CD4-positive, alpha-beta T cell treated with Interleukin-17A for 4 hours (primary cell): ENCODE measurements around the gene ATP2A3.

ENCODE experiments used
- DNase-seq: peaks from one replicate; pipeline ENCODE4 v3.0.0-alpha.2; 2020; ENCODE audit warnings: mixed read lengths

The ATP2A3 gene

DNA sequence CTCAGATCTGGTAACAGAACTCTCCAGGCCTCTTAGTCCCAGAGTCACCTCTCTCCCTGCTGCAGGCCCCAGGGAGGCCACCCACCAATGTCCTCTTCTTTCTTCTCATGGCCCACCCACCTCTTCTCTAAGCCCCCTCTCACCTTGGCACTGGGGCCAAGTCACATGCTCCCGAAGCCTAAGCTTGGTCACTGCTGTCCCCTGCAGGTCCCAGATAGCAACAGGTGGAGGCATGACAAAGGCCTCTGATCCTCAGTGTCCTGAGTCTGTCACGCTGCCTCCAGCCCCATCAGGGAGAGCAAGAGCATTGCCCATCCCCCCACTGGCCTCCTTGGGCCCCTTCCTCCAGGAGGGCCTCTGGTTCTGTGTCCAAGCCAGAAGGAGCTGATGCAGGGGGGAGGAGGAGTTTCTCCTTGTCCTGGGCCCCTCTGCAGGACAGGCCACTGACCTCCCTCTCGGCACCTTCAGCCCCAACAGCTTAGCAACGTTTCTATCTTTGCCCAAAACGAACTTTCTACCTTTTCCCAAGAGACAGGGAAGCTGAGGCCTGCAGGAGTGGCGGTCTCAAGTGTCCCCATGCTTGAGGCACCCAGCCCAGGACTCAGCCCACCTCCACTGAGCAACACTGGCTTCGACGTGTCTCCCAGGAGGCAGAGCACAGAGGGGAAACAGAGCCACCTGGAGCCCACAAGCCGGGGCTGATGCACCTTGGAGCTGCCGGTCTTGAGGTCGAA is 56.6 kb downstream of the ATP2A3 start:
- no peak for DNase-seq

DNA sequence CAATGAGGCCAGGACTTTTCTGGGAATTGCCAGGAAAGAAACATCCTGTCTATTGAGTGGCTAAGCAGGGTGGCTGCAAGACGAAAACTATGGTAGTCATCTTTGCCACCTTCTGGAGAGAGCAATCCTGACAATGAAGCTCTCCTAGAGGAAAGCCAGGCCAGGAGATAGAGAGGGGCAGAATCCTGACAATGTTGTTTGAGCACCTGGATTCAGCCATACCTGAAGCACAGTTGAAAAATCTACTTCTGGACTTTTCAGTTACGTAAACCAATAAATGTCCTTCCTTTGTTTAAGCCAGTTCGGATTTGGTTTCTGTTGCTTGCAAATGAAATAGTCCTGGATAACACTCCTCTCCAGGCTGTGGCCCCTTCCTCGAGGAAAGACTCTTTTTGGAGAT is 57.4 kb downstream of the ATP2A3 start:
- DNase-seq, result no peak

DNA sequence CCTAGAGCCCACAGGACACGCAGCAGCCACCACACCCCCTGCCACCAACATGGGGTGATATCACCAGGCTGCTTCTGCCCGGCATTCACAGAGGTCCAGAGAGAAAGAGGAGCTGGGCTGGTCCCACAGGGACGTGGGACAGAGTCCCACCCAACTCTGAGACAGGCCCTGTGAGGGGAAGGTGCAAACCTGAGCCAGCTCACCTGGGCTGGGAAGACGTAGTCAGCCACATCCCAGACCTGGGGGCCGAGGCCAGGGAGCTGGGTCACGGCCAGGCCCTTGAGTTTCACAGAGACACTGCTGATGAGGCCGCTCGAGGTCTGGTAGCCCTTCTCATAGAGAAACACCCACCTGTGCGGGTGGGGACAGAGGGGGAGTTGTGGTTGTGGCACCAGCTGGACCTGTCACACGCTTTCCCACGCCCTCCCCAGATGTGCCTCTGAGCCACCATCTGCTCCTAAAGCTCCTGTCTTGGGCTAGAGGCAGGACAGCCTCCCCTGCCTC is 59.2 kb downstream of the ATP2A3 start:
- no peak for DNase-seq

DNA sequence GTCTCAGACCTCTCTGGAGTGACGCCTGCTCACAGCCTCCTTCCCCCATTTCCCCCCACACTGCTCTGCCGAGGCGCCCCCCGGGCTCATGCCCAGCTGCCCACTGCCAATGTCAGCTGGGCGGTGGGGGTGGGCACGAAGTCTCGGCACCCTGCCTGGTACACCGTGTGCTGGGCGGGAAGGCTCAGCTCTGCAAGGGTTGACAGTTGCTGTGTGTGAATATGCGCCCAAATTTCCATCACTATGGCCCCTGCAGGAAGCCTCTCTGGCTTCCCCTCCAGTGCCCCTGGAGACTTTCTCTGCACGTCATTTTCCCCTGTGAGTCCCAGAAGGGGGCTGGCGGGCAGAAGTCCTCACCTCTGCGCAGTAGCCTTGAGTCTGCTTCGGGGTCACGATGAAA is 59.7 kb downstream of the ATP2A3 start:
- DNase-seq, result no peak

DNA sequence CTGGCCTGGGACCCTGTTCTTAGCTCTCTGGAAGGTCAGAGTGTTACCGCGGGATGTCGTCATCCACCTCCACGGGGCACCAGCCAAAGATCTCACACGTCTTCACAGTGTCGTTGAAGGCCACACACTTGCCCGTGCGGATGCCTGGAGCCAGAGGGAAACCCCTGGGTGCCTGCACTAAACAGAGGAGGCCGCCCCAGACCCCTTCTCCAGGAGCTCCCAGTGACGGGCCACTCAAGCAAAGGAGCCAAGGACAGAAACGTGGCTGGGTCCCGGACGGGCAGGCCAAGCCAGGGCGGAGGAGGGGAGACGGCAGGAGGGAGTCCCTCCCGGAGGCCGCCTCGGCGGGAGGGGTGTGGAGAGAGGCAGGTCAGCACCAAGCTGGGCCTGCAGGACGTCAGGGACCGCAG is 60.4 kb downstream of the ATP2A3 start:
- no peak for DNase-seq

DNA sequence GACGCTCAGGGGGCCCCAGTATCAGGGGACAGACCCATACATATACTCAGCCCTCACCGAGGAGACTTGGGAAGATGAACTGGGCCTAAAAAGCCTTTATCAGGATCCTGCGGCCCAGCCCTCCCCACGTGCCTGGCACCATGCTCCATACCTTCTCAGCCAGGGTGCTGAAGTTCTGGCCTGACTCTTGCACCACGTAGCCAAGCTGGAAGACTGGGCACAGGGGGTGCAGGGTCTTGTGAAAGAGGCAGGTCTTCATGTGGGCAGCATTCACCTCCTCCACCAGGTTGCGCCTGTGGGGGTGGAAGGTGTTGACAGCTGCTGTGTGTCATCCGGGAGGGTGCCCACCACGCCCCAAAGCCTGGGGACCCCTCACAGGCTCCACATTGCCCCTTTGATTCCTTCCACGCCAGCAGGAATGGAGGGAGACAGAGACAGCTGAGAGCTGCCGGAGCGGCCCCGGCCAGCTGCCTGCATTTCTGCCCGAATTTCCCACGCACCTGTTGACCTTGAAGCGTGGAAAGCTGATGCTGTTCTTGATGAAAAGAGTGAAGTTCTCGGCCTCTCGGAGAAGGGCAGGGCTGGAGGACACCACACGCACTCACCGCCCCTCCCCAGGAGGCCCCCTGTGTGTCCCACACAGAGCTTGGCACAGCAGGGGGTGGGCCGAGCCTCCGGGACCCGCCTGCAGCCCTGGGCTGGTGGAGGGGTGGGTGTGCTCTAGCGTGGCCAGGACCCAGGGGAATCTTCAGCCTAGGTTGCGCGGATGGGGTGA is 61.0 kb downstream of the ATP2A3 start:
- no peak for DNase-seq

DNA sequence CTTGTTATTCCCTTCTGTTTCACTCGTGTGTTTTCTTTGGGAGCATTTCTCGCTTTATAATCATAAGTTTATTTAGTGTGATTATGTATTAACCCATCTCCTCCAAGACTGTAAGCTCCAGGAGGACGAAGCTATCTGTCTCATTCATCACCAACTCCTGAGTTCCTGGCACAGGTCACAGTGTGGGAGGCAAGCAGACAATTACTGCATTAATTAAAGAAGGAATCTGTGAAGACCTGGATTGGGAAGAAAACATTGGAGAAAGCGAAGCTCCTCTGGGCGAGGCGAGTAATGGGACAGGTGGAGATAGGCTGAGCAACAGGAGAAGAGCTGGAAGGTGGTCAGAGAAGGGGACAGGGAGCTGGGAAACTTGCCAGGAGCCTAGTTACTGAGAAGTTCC is 63.6 kb downstream of the ATP2A3 start:
- DNase-seq, result no peak

DNA sequence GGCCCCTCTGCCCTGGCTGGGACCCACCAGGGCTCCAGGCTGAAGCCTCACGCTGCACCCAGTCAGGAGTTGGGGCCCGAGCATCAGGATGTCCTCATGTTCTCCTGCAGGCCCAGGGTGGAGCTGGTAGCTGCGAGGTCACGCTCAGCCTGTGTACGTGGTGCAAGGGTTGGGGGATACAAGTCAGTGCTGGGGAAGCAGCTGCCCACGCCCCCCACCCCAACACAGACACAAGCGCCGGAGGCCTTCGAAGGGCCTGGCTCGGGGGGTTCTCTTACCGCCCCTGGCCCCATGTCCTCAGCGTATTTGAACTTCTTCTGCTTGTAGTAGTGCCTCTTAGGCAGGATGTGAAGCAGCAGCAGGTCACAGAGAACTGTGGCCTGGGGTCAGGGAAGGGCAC is 66.5 kb downstream of the ATP2A3 start:
- no peak for DNase-seq

DNA sequence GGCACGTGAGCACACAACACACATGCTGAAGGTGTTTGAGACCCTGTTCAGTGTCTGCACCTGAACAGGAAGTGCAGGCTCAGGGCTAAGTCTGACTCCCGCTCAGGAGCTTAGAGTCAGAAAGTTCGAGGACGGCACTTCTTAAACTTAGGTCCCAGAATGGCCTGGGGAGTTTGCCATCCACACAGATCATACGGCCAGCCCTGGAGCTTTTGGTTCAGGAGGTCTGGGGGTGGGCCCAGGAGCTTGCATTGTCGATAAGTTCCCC is 67.3 kb downstream of the ATP2A3 start:
- DNase-seq, result no peak

DNA sequence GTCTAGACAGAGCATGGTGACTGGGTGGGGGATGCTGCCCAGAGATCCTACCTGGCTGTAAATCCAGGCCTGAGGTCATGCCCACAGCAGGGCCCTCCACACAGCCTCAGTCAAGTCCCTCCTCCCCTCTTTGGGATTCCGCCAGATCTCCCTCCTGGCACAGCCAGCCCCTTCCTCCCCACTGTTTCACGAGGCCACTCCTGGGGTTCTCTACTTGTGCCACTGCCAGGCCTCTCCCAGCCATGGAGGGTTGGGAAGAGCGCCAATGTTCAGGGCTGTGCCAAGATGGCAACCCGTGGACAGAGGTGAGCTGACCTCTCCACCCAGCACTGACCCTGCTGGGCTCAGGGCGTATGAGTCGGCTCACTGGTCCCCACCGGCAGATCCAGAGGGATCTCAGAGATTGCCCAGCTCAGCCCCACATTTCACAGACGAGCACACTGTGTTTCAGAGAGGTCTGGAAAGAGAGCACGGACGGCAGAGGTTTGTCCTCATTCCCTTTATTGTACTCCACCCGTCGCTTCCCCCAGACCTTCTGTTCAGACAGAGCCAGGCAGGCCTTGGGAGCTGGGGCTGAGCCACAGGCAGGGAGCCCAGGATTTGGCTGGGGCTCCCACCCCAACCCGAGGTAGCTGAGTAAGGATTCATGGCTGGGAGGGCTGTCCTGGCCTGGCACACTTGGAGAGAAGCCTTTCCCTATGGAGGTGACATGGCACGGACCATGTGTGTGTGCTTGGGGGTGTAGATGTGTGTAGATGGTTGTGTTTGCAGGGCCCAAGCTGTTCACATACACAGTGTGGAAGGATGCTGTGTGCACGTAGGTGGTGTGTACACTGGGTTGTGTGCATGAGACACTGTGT is 67.9 kb downstream of the ATP2A3 start:
- DNase-seq, result no peak

DNA sequence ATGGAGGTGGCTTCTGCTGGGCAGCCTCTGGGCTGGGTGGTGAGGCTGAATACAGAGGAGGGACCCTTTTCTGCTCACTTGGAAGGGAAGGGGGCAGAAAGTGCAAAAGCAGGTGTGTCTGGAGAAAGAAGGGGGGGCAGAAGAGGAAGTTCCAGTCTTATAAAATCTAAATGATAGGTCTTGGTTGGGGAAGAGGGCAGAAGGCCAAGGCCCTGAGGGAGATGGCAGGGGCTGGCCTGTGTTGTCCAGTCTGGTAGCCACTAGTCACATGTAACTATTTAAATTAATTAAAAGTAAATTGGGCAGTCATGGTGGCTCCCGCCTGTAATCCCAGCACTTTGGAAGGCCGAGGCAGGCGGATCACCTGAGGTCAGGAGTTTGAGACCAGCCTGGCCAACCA is 68.9 kb downstream of the ATP2A3 start:
- DNase-seq, result no peak

DNA sequence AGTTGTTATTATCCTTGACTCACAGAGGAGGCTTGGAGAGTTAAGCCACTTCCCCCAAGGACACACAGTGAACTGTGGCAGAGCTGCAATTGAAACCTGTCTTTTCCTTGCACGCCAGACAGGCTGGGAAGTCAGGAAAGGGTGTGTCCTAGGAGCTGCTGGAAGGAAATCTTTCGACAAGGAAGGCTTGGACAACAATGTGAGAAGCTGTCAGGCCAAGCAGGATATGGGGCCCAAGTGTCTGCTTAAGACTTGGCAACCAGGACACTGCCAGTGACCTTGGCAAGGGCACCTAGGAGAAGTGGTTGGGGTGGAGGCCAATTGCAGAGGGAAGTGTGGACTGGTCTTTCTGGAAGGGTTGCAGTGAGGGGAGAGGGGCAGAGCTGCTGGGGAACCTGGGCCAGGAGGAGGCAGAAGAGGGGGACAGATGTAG is 69.3 kb downstream of the ATP2A3 start:
- DNase-seq, result no peak

DNA sequence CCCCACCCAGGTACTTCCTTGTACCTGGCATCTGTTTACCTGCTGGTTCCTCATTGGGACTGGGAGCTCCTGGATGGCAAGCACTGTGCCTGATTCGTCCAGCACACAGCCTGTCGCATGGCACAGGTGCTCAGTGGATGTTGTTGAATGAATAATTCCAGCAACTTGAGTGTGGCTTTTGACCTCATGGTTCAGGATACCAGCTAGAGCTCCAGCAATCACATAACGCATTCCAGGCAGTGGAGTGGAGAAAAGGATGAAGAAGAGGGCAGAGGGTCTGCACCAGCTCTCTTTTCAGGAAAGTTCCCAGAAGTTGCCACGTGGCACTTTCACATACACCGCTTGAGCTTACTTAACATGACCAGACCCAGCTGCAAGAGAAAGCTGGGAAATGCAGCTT is 70.0 kb downstream of the ATP2A3 start:
- DNase-seq, result no peak

DNA sequence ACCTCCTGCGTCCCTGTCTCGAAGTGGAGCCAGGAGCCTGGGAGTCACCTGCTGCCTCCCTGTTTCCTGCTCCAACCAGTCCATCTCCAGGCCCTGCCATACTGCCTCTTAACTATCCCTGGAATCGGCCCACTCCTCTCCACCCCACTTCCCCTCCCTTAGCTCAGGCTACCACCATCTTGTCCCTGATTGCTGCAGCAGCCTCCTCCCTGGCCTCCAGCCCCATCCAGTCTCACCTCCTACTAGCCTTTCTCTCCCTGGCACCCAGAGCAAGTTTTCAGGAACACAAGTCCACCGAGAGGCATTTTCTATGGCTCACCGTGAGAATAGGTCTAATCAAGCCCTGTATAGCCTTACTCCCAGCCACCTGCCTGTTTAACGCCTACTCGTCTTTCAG is 70.5 kb downstream of the ATP2A3 start:
- DNase-seq, result no peak

DNA sequence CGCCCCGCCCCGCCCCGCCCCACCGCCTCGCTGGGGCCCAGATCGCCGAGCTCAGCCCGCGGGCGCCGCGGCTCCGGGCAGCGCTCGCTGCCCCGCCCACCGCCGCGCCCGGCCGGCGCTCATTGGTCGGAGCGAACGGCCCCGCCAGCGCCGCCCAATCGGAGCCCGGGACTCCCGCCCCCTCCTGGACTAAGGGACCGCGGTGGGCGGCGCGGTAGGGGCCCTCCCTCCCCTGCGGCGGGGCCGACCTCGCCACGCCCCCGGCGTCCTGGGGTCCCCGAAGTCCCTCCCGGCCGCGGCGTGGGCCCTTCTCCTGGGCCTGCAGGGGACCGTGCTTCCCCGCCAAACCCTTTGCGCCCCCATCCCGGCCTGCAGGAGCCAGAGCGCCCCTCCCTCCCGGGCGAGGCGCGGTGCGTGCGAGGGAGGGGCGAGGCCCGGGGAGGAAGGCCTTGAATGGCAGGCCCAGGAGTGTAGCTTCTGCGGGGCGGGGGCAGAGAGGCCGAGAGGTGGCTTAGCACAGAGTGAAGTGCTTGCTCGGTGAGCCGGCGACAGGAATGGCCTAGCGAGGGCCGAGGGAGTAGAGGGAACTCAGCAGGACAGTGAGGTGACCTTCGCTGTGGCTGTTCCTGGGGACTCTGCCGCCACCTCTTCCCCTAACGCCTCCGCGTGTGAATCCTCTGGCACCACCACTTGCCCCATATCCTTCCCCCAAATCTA is 71.1 kb downstream of the ATP2A3 start, which contains the start of gene CAMKK1:
Gene CAMKK1, minus strand, starts transcription at position 51 of the 717 bp plus-strand sequence. CDS start 7,366 bp downstream, outside the sequence.
- peak; percentile 93 for DNase-seq

DNA sequence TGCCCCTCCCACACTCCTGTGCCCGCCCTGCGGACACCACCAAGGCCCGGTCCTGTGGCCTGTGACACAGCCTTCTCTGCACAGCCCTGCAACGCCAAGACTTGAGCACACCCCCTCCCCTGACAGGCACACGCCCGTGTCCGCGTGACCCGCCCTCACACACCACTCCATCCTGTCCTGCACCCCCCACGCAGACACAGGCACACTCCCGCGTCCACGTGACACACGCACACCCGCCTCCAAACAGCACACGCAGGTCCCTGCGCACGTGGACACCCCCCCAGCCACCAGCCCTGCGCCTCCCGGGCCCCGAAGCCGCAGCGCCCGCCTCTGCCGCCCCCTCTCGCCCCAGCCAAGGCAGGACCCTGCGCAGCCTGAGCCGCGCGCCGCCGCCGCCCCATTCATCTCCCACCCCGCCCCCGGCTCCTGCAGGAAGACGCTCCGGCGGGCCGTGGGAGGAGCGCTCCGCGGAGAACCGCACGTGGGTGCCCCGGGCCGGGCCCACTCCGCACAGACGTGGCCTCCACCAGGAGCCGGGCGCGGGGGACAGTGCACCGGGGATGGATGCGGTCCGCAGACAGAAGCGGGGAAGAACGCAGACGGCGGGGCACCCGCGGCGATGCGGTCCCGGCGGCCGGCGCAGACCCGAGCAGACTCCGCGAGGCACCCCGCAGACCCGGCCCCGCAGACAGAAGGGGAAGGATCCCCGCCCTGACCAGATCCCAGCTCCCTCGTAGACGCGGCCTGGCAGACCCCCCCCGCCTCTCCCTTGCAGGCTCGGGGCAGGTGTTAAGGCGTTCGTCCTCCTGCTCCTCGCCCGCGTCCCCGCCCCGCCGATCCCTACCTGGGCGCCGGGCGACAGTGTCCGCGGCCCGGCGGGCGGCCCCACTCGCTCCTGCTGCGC is 71.9 kb downstream of the ATP2A3 start:
- peak; percentile 83 for DNase-seq

DNA sequence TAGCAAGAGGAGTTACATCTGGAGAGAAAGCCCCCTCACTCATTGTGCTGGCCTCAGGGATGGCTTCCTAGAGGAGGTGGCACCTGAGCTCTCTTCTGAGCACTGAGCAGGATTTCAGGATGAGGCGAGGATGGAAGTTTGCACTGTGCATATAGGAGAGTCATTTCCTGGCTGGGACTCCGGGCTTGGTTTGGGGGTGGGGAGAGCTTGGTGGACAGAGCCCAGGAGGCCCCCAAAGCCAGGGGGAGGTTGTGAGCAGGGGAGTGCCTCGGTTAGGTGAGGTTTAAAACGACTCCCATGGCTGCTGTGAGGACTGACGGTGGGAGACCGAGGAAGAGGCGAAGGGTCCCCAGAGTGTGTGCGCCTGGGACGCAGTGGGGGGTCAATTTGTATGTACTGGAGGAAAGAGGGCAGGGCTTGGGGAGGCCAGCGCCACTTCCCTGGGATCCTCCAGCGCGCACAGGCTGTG is 72.6 kb downstream of the ATP2A3 start:
- DNase-seq, result no peak

DNA sequence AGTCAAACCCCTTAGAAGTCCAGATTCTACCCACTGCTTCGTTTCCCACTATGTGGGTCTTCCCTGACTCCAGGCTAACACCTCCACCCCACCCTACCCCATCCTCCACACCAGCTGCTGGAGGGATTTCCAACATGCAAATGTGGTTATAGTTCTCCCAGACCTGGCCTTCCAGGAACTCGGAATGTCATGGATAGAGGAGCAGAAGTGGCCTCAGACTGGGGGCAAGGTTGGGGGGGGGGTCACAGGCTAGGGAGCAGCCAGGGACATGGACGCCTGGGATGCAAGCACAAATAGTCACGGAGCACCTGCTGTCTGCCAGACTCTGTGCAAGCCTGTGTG is 73.4 kb downstream of the ATP2A3 start:
- DNase-seq, result no peak

DNA sequence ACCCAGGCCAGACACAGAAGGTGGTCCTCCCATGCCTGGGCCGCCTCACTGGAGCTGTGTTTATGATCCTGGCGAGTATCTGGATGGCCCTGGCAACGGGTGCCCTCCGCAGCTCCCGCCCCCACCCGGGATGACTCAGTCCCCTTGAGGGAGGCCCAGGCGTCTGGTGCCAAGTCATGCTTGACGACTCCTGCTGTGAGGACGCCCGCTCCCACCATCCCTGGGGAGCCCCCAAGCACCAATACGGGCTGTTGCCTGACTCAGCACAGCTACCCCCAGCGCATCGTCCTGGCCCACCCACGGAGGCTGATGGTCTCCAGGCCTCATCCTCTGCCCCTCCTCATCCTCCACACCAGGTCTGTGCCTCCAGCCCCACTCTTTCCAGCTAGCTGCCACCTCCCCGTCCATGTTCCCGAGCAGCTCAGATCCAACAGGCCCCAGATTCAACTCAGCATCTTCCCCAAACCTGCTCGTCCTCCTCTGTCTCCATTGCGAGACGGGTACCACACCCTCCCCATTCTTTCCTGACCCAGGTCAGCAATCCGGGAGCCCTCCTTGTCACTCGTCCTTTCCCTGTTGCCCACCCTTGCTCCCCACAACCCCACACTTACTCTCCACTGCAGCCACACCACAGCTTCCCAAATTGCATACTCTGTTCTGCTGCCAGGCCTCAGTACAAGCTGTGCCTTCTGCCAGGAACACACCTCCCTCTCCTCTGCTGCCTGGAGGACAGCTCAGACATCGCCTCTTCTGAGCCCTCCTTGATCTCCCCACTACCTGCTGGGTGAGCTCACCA is 74.0 kb downstream of the ATP2A3 start:
- DNase-seq, result no peak

DNA sequence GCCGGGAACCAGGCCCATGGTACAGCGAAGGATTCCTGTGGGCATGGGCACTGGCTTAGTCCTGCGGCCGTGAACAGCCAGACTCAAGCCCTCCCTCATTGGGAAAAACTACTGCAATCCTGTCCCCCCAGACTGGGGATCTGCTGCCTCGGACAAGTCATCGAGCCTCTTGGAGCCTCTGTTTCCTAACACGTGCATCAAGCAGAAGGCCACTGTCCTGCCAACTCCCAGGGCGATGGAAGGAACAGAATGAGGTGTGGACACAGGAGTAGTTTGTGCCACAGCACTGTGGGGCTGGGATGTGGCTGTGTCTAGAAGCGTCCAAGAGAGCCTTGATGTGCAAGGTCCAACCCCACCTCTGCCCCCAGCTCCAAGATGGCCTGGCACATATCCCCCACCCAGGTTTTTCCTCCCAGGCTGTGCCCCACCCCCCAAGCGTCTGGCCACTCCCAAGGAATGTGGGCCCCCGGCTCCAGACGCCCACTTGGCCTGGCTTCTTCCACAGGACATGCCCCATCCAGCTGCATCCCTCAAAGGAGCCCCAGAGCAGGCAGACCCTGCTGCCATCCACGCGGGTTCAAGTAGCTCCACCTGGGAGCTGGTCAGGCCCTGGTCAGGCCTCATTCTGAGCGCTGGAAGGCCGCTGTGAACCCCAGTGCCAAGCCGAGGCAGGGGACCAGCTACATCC is 74.8 kb downstream of the ATP2A3 start:
- no peak for DNase-seq
